Ovary (tissue), 9 donors: ENCODE results near the gene RGL1. TPM values are rescaled to one million over a fixed set of nuclear protein-coding genes. Genes with fewer than 3 reads are reported as not detected.

ENCODE experiments used
- DNase-seq, 5 donors: peaks; one replicate each; pipeline ENCODE4 v3.0.0-alpha.2; 2019 to 2020
- H3K27ac ChIP-seq, 2 donors: fragments of 200-600 bp; one replicate each; pipeline versions ENCODE4 v1.5.1 to v1.8.0; 2019 to 2022
- H3K27me3 ChIP-seq: fragments of 200-600 bp; one replicate; pipeline ENCODE4 v1.8.0; 2022
- H3K36me3 ChIP-seq: fragments of 200-600 bp; sonication (generic); one replicate; pipeline ENCODE4 v1.5.1; 2019
- H3K4me1 ChIP-seq: one replicate; pipeline ENCODE4 v1.8.1; 2013; ENCODE audit warnings: mild to moderate bottlenecking, moderate library complexity; ENCODE audit not compliant: insufficient read depth
- H3K4me3 ChIP-seq: fragments of 200-600 bp; sonication (generic); one replicate; pipeline ENCODE4 v1.5.1; 2017
- H3K9me3 ChIP-seq, 2 donors: fragments of 200-600 bp in 1 of 2; sonication (generic) in 1 of 2; one replicate each; pipeline versions ENCODE4 v1.5.1 to v1.8.1; 2013 to 2019; ENCODE audit warnings: mild to moderate bottlenecking in 1 of 2, moderate library complexity in 1 of 2
- CTCF ChIP-seq, 3 donors: fragments of 450-650 bp in 2 of 3; fragments of 200-600 bp in 1 of 3; IDR thresholded peaks; one replicate each; pipeline versions ENCODE4 v1.5.1 to v1.8.0; 2016 to 2022; ENCODE audit warnings: antibody characterized with exemption in 3 of 3, mild to moderate bottlenecking in 1 of 3
- EP300 ChIP-seq: sonication (generic); formaldehyde crosslinking; IDR thresholded peaks from one replicate; pipeline ENCODE4 v1.6.1; 2017; ENCODE audit warnings: antibody characterized with exemption
- POLR2A ChIP-seq: fragments of 450-650 bp; IDR thresholded peaks from one replicate; pipeline ENCODE4 v1.6.1; 2017; ENCODE audit warnings: antibody characterized with exemption, mild to moderate bottlenecking, moderate library complexity
- WGBS, 3 donors: extraction: QIAGEN DNeasy Blood & Tissue Kit in 1 of 3; methylation state at CpG; one replicate each; pipeline versions ENCODE4 v1.1.5 to v1.1.7; 2013 to 2017; 5-methylcytosine and 5-hydroxymethylcytosine counted together
- intact Hi-C, 4 donors: fragments of 100-400 bp; cut with DNase I; formaldehyde crosslinking; loops; one replicate each; pipeline versions ENCODE4 v1.11.0 to v1.15.1; 2022 to 2023
- polyA plus RNA-seq, 2 donors: library from polyadenylated mRNA; stranded (reverse); fragments of 200-250 nt in 1 of 2; fragments of 350-450 nt in 1 of 2; fragmentation: Illumina TruSeq in 1 of 2; extraction: RNeasy Lipid Tissue Mini Kit (QIAGEN cat#74804) in 1 of 2; gene quantifications; one replicate each; pipeline ENCODE4 v1.2.3, GENCODE V29; 2013 to 2014
- total RNA-seq, 7 donors: library from RNA; depleted of rRNA in 2 of 7; stranded (reverse); fragments of >200 nt in 2 of 7; fragmentation: NEBNext Ultra II Directional in 3 of 7; extraction: Animal tissue kit (Norgen Biotek cat#: 25700) in 3 of 7; gene quantifications; one replicate each; pipeline versions ENCODE4 v1.1.0 to v1.2.4, GENCODE V29; 2016 to 2023
- donor health status: DM: no; HTN: no; CAD: no; lungs with moderate emphysema.
- donor health status: DM: no; HTN: no; CAD: no.
- donor health status: Bipolar disorder and iron deficiency.
- donor health status: DM: yes; HTN: yes; CAD: no.
- donor health status: DM: no; HTN: no; CAD: no.
- donor health status: DM: yes; HTN: yes; CAD: no.

The RGL1 gene
- total and polyA plus RNA-seq, 9 donors, result 14.3 to 61.6 (median 25.7) TPM

- no peak overlapping the region for H3K4me3 ChIP-seq
- peak overlapping the region in 1 of 2 donors; percentile 88 for H3K27ac ChIP-seq
Observed at GRCh38 chr1:183872403-183872802, 67.5 kb downstream of the RGL1 start.

GRCh38 chr1:183873642-183874041 is 68.7 kb downstream of the RGL1 start:
- H3K9me3 ChIP-seq, result no peaks in the 10 kb centered on the region
- DNase-seq, result no peak
- H3K4me3 ChIP-seq, result no peak overlapping the region
- intact Hi-C loops, result loop anchor here in 2 of 4 donors (10.0 kb wide), 2 partner anchors 59 to 69 kb away; partner anchors contain the start of gene RGL1 (in 1 of the 2)
- no peaks in the 10 kb centered on the region for H3K27me3 ChIP-seq
- H3K27ac ChIP-seq, result peak overlapping the region in 1 of 2 donors; percentile 88
- WGBS, 3 donors, result 6 to 24% (median 12%) methylated on average over 3 of the region's 3 CpGs
- TF ChIP-seq POLR2A, result no peak
- H3K36me3 ChIP-seq, result no peaks in the 10 kb centered on the region
- H3K4me1 ChIP-seq, result peaks cover 32% of the 10 kb centered on the region

More at GRCh38 chr1:183872403-183872802, 67.5 kb downstream of the RGL1 start:
- H3K4me1 ChIP-seq, result peaks cover 32% of the 10 kb centered on the region
- no peaks in the 10 kb centered on the region for H3K27me3 ChIP-seq
- no peaks in the 10 kb centered on the region for H3K36me3 ChIP-seq
- no peak for DNase-seq
- TF ChIP-seq POLR2A (no peak), CTCF (IDR thresholded peaks at IDR 0.05) (no peak), EP300 (no peak)
- intact Hi-C loops, result loop anchor here in 2 of 4 donors (10.0 kb wide), 2 partner anchors 58 to 68 kb away; partner anchors contain the start of gene RGL1 (in 1 of the 2)
- 7 to 9% (median 8%) methylated on average over 3 of the region's 3 CpGs for WGBS, 3 donors
- no peaks in the 10 kb centered on the region for H3K9me3 ChIP-seq

- Histone ChIP-seq H3K36me3 (no peaks in the 10 kb centered on the region), H3K4me1 (peaks cover 23% of the 10 kb centered on the region), H3K27ac (peak overlapping the region in 1 of 2 donors; percentile 44), H3K9me3 (no peaks in the 10 kb centered on the region), H3K4me3 (no peak overlapping the region), H3K27me3 (no peaks in the 10 kb centered on the region)
- TF ChIP-seq POLR2A (no peak), EP300 (no peak), CTCF (IDR thresholded peaks at IDR 0.05) (no peak)
- 37 to 46% (median 46%) methylated on average over 4 of the region's 4 CpGs for WGBS, 3 donors
- intact Hi-C loops, result loop anchor here in 2 of 4 donors (10.0 kb wide), 2 partner anchors 62 to 72 kb away; partner anchors contain the start of gene RGL1 (in 1 of the 2)
- no peak for DNase-seq
Observed at GRCh38 chr1:183876309-183876708, 71.4 kb downstream of the RGL1 start.

GRCh38 chr1:183877053-183877720 is 72.3 kb downstream of the RGL1 start:
- Histone ChIP-seq H3K4me1 (peaks cover 27% of the 10 kb centered on the region), H3K27ac (peak overlapping the region; percentile 2 to 18), H3K27me3 (no peaks in the 10 kb centered on the region), H3K9me3 (no peaks in the 10 kb centered on the region), H3K4me3 (peak overlapping the region; percentile 15), H3K36me3 (no peaks in the 10 kb centered on the region)
- TF ChIP-seq POLR2A (no peak), CTCF (IDR thresholded peaks at IDR 0.05) (no peak), EP300 (no peak)
- intact Hi-C loops, result loop anchor here in 2 of 4 donors (10.0 kb wide), 2 partner anchors 62 to 72 kb away; partner anchors contain the start of gene RGL1 (in 1 of the 2)
- whole genome bisulfite sequencing, 3 donors, result 11 to 16% (median 12%) methylated on average over 10 of the region's 10 CpGs
- peak; percentile 72 to 78 (median 73) for DNase-seq

- 67 to 94% (median 69%) methylated on average over 2 of the region's 2 CpGs for WGBS, 3 donors
- Histone ChIP-seq H3K27ac (no peak overlapping the region), H3K9me3 (no peaks in the 10 kb centered on the region), H3K36me3 (no peaks in the 10 kb centered on the region), H3K27me3 (no peaks in the 10 kb centered on the region), H3K4me3 (no peak overlapping the region), H3K4me1 (peaks cover 25% of the 10 kb centered on the region)
- no peak for DNase-seq
- intact Hi-C loops, result loop anchor here in 2 of 4 donors (10.0 kb wide), 2 partner anchors 65 to 75 kb away; partner anchors contain the start of gene RGL1 (in 1 of the 2)
- no peak for TF ChIP-seq CTCF (IDR thresholded peaks at IDR 0.05)
- no peak for TF ChIP-seq EP300
- no peak for TF ChIP-seq POLR2A
Observed at GRCh38 chr1:183879494-183879893, 74.6 kb downstream of the RGL1 start.
